NCI-H2107 treated with DMSO at 0.1 percent for 48 hours (cell line): ENCODE measurements around the gene HTR1D.

Experiments
- DNase-seq: peaks from one replicate; lab custom pipeline; 2025; ENCODE audit not compliant: unreplicated experiment; lab: John Stamatoyannopoulos, UW

Gene HTR1D

GRCh38 chr1:23152966-23153684 lies 64.2 kb downstream of the HTR1D start:
- DNase-seq: no peak

GRCh38 chr1:23150742-23151141 lies 66.6 kb downstream of the HTR1D start:
- DNase-seq: no peak

- no peak for DNase-seq
Observed at GRCh38 chr1:23150125-23150524, 67.2 kb downstream of the HTR1D start.

- no peak for DNase-seq
Observed at GRCh38 chr1:23149114-23149513, 68.2 kb downstream of the HTR1D start.

GRCh38 chr1:23148084-23148483 lies 69.2 kb downstream of the HTR1D start:
- DNase-seq: no peak
